Kidney tubule cell (primary cell): ENCODE data around the gene ALAS1.
"Not testable (repeated sequence)": the region's sequence is repeated elsewhere in the genome, so short reads cannot be mapped to it uniquely, and the experiment has no call there.

Experiments
- DNase-seq: peaks from one replicate; pipeline ENCODE4 v3.0.0-alpha.2; 2018; ENCODE audit warnings: low spot score

ALAS1 gene

GRCh38 chr3:52197842-52198625 lies at the start of gene ALAS1:
Gene ALAS1, plus strand, starts transcription at chr3:52198160. Its CDS starts 1,082 bp downstream, at chr3:52199242.
- peak; percentile 94 for DNase-seq

- DNase-seq: no peak
Measured at GRCh38 chr3:52149021-52149420, 48.9 kb upstream of the ALAS1 start.

GRCh38 chr3:52149726-52150125 lies 48.2 kb upstream of the ALAS1 start:
- DNase-seq: no peak

- DNase-seq: no peak
Measured at GRCh38 chr3:52150357-52150756, 47.6 kb upstream of the ALAS1 start.

- DNase-seq: no peak
Measured at GRCh38 chr3:52150860-52151259, 47.1 kb upstream of the ALAS1 start.

- not testable (repeated sequence) for DNase-seq
Measured at GRCh38 chr3:52151991-52152390, 46.0 kb upstream of the ALAS1 start.

GRCh38 chr3:52153389-52154096 lies 44.4 kb upstream of the ALAS1 start:
- DNase-seq: peak; percentile 58

- peak; percentile 98 for DNase-seq
Measured at GRCh38 chr3:52154135-52155094, 43.5 kb upstream of the ALAS1 start, which contains the start of gene POC1A. Gene POC1A, minus strand, starts transcription at chr3:52154423. Its CDS starts 51 bp downstream, at chr3:52154372.

GRCh38 chr3:52155912-52156311 lies 42.0 kb upstream of the ALAS1 start:
- DNase-seq: no peak

- no peak for DNase-seq
Measured at GRCh38 chr3:52159503-52159902, 38.5 kb upstream of the ALAS1 start.

GRCh38 chr3:52162250-52162872 lies 35.6 kb upstream of the ALAS1 start:
- no peak for DNase-seq

GRCh38 chr3:52167240-52167639 lies 30.7 kb upstream of the ALAS1 start:
- no peak for DNase-seq

- not testable (repeated sequence) for DNase-seq
Measured at GRCh38 chr3:52170217-52170616, 27.7 kb upstream of the ALAS1 start.

- peak; percentile 14 for DNase-seq
Measured at GRCh38 chr3:52171514-52172261, 26.3 kb upstream of the ALAS1 start.

GRCh38 chr3:52172262-52172757 lies 25.6 kb upstream of the ALAS1 start:
- DNase-seq: no peak

- DNase-seq: no peak
Measured at GRCh38 chr3:52173101-52173500, 24.9 kb upstream of the ALAS1 start.

GRCh38 chr3:52174896-52175295 lies 23.1 kb upstream of the ALAS1 start:
- DNase-seq: no peak

- DNase-seq: no peak
Measured at GRCh38 chr3:52175416-52176179, 22.4 kb upstream of the ALAS1 start.

- no peak for DNase-seq
Measured at GRCh38 chr3:52176180-52176752, 21.7 kb upstream of the ALAS1 start.
